Kidney tubule cell (primary cell): ENCODE measurements around the gene ARHGAP26.

ENCODE experiments used
- DNase-seq: peaks from one replicate; pipeline ENCODE4 v3.0.0-alpha.2; 2018; ENCODE audit warnings: low spot score

ARHGAP26 gene

GRCh38 chr5:142829801-142830220 is 59.6 kb downstream of the ARHGAP26 start:
- DNase-seq: no peak

- no peak for DNase-seq
Measured at GRCh38 chr5:142830241-142831008, 60.2 kb downstream of the ARHGAP26 start.

- DNase-seq: no peak
Measured at GRCh38 chr5:142831009-142831383, 60.8 kb downstream of the ARHGAP26 start.

- no peak for DNase-seq
Measured at GRCh38 chr5:142832263-142832662, 62.1 kb downstream of the ARHGAP26 start.

- no peak for DNase-seq
Measured at GRCh38 chr5:142833517-142834449, 63.6 kb downstream of the ARHGAP26 start.

- no peak for DNase-seq
Measured at GRCh38 chr5:142834504-142834903, 64.3 kb downstream of the ARHGAP26 start.

GRCh38 chr5:142835540-142835939 is 65.4 kb downstream of the ARHGAP26 start:
- DNase-seq: no peak

- peak; percentile 80 for DNase-seq
Measured at GRCh38 chr5:142836048-142836447, 65.9 kb downstream of the ARHGAP26 start.

- DNase-seq: no peak
Measured at GRCh38 chr5:142837081-142837725, 67.0 kb downstream of the ARHGAP26 start.

- no peak for DNase-seq
Measured at GRCh38 chr5:142838845-142839244, 68.7 kb downstream of the ARHGAP26 start.

- DNase-seq: no peak
Measured at GRCh38 chr5:142839711-142840346, 69.7 kb downstream of the ARHGAP26 start.

GRCh38 chr5:142840575-142840974 is 70.4 kb downstream of the ARHGAP26 start:
- no peak for DNase-seq

- peak; percentile 54 for DNase-seq
Measured at GRCh38 chr5:142841511-142842265, 71.5 kb downstream of the ARHGAP26 start.

- DNase-seq: no peak
Measured at GRCh38 chr5:142842994-142843905, 73.1 kb downstream of the ARHGAP26 start.

GRCh38 chr5:142844866-142845265 is 74.7 kb downstream of the ARHGAP26 start:
- no peak for DNase-seq

GRCh38 chr5:142845402-142845921 is 75.3 kb downstream of the ARHGAP26 start:
- DNase-seq: no peak

- DNase-seq: peak; percentile 80
Measured at GRCh38 chr5:142845954-142846398, 75.8 kb downstream of the ARHGAP26 start.

GRCh38 chr5:142846406-142846805 is 76.2 kb downstream of the ARHGAP26 start:
- DNase-seq: no peak

GRCh38 chr5:142847898-142848790 is 78.0 kb downstream of the ARHGAP26 start:
- peak; percentile 43 for DNase-seq
